K562 (cell line): ENCODE measurements around the gene IP6K2. TPM values are rescaled to one million over a fixed set of nuclear protein-coding genes. Genes with fewer than 3 reads are reported as not detected.

Source experiments
- ARHGAP35 ChIP-seq: fragments of 450-650 bp; IDR thresholded peaks from 2 replicates; pipeline ENCODE4 v1.6.1; 2018; ENCODE audit not compliant: partially characterized antibody
- ARID3A ChIP-seq: IDR thresholded peaks from 2 replicates; pipeline ENCODE4 v1.6.1; 2012; ENCODE audit warnings: low read depth, low read length, improper control_type of control experiment, borderline replicate concordance
- CREB1 ChIP-seq, 2 experiments: sonication (generic) in 1 of 2; formaldehyde crosslinking in 1 of 2; IDR thresholded peaks; 2 replicates each; pipeline versions ENCODE4 v1.6.1 to v1.8.0; 2012 to 2022; ENCODE audit warnings: inconsistent platforms in 1 of 2, mild to moderate bottlenecking in 1 of 2, missing genetic modification reagents in 1 of 2, moderate library complexity in 1 of 2
- CXXC5 ChIP-seq: fragments of 250-450 bp; sonication (Bioruptor Pico); IDR thresholded peaks from 2 replicates; pipeline ENCODE4 v1.8.0; 2022; ENCODE audit warnings: inconsistent platforms, mild to moderate bottlenecking, moderate library complexity
- E2F5 ChIP-seq: sonication (generic); formaldehyde crosslinking; IDR thresholded peaks from 2 replicates; pipeline ENCODE4 v1.8.0; 2022; ENCODE audit warnings: mild to moderate bottlenecking, missing genetic modification reagents
- ESRRB ChIP-seq: fragments of 250-450 bp; sonication (Bioruptor Pico); IDR thresholded peaks from 2 replicates; pipeline ENCODE4 v1.5.0; 2020; ENCODE audit warnings: mild to moderate bottlenecking, moderate library complexity, borderline replicate concordance
- FOS ChIP-seq: IDR thresholded peaks from 3 replicates; pipeline ENCODE4 v1.6.1; 2011; ENCODE audit not compliant: insufficient read length; ENCODE audit errors: extremely low read depth
- HNRNPK ChIP-seq: fragments of 200-400 bp; formaldehyde crosslinking; IDR thresholded peaks from one replicate; pipeline ENCODE4 v1.6.1; 2018; ENCODE audit warnings: mild to moderate bottlenecking, low read depth, low read length; ENCODE audit not compliant: poor library complexity, severe bottlenecking
- ILF3 ChIP-seq: fragments of 450-650 bp; IDR thresholded peaks from 2 replicates; pipeline ENCODE4 v1.6.1; 2018; ENCODE audit warnings: antibody characterized with exemption, mild to moderate bottlenecking, moderate library complexity, borderline replicate concordance
- MCM3 ChIP-seq: fragments of 450-650 bp; IDR thresholded peaks from 2 replicates; pipeline ENCODE4 v1.6.1; 2016
- MED1 ChIP-seq: sonication (generic); formaldehyde crosslinking; IDR thresholded peaks from 2 replicates; pipeline ENCODE4 v1.8.1; 2023; ENCODE audit warnings: missing genetic modification reagents, borderline replicate concordance
- MEF2D ChIP-seq: conservative IDR thresholded peaks from 2 replicates; pipeline ENCODE4 v1.6.1; 2016; ENCODE audit warnings: low read depth, missing genetic modification characterization, missing compliant biosample characterization
- MYNN ChIP-seq, 2 experiments: sonication (generic); formaldehyde crosslinking in 1 of 2; IDR thresholded peaks; 2 replicates each; pipeline versions ENCODE4 v1.5.0 to v1.6.1; 2016 to 2020; ENCODE audit warnings: antibody characterized with exemption in 1 of 2, missing genetic modification reagents in 1 of 2
- PHB ChIP-seq: fragments of 250-450 bp; sonication (Bioruptor Pico); IDR thresholded peaks from 2 replicates; pipeline ENCODE4 v1.5.0; 2021
- PHB2 ChIP-seq: fragments of 450-650 bp; IDR thresholded peaks from 2 replicates; pipeline ENCODE4 v1.6.1; 2017; ENCODE audit warnings: low read depth
- PTRF ChIP-seq: fragments of 450-650 bp; IDR thresholded peaks from 2 replicates; pipeline ENCODE4 v1.6.1; 2016; ENCODE audit warnings: mild to moderate bottlenecking, missing genetic modification characterization, missing compliant biosample characterization
- RBFOX2 ChIP-seq: fragments of 200-400 bp; formaldehyde crosslinking; IDR thresholded peaks from 2 replicates; pipeline ENCODE4 v1.6.1; 2017; ENCODE audit warnings: low read depth, mild to moderate bottlenecking, low read length, moderate library complexity
- RBM25 ChIP-seq: fragments of 200-400 bp; formaldehyde crosslinking; IDR thresholded peaks from 2 replicates; pipeline ENCODE4 v1.6.1; 2018; ENCODE audit warnings: low read length, low read depth, moderate library complexity; ENCODE audit not compliant: severe bottlenecking
- TCF3 ChIP-seq: sonication (generic); formaldehyde crosslinking; IDR thresholded peaks from 2 replicates; pipeline ENCODE4 v1.4.0; 2020; ENCODE audit warnings: mild to moderate bottlenecking, missing genetic modification reagents
- ZFPM2 ChIP-seq: fragments of 250-450 bp; sonication (Bioruptor Pico); IDR thresholded peaks from 2 replicates; pipeline ENCODE4 v1.5.1; 2022; ENCODE audit warnings: mild to moderate bottlenecking
- ZNF175 ChIP-seq: fragments of 200-800 bp; sonication (Bioruptor generic); IDR thresholded peaks from 2 replicates; pipeline ENCODE4 v1.6.1; 2016; ENCODE audit warnings: low read depth, mild to moderate bottlenecking, missing genetic modification characterization, missing compliant biosample characterization
- ZNF347 ChIP-seq: fragments of 450-650 bp; formaldehyde crosslinking; IDR thresholded peaks from 2 replicates; pipeline ENCODE4 v1.4.0; 2020; ENCODE audit warnings: low read depth, mild to moderate bottlenecking, moderate library complexity
- ZNF511 ChIP-seq: sonication (generic); formaldehyde crosslinking; IDR thresholded peaks from 2 replicates; pipeline ENCODE4 v1.8.0; 2022; ENCODE audit warnings: mild to moderate bottlenecking, missing genetic modification reagents
- ZNF76 ChIP-seq: fragments of 250-450 bp; sonication (Bioruptor Pico); IDR thresholded peaks from 2 replicates; pipeline ENCODE4 v1.4.0; 2020; ENCODE audit warnings: mild to moderate bottlenecking, moderate library complexity, borderline replicate concordance
- ZNF785 ChIP-seq: fragments of 250-450 bp; sonication (Bioruptor Pico); IDR thresholded peaks from 2 replicates; pipeline ENCODE4 v1.4.0; 2020; ENCODE audit warnings: mild to moderate bottlenecking
- polyA plus RNA-seq, 8 experiments: library from polyadenylated mRNA; depleted of rRNA in 4 of 8; stranded (reverse) in 5 of 8; unstranded in 3 of 8; fragments of >200 nt; fragmentation: Nextera tagmentation in 2 of 8; fragmentation: Illumina TruSeq in 1 of 8; extraction: Ambion mirVana in 2 of 8; extraction: Trizol in 1 of 8; gene quantifications; 2 replicates each; pipeline versions ENCODE4 v1.2.1 to v1.2.3, GENCODE V29; 2011 to 2014; ENCODE audit warnings: inconsistent platforms in 1 of 8, missing spikeins in 1 of 8
- total RNA-seq, 7 experiments: library from RNA; depleted of rRNA in 6 of 7; stranded (reverse); fragments of >200 nt in 6 of 7; fragmentation: Illumina TruSeq in 2 of 7; extraction: Trizol in 2 of 7; gene quantifications; 2 replicates each; pipeline versions ENCODE4 v1.2.1 to v1.2.3, GENCODE V29; 2011 to 2021; ENCODE audit warnings: low replicate concordance in 1 of 7
- TF ChIP-seq, protein P1 (sequence below): fragments of 450-650 bp; IDR thresholded peaks from 2 replicates; pipeline ENCODE4 v1.6.1; 2016

Gene IP6K2
- total and polyA plus RNA-seq, 9 of the 15 experiments (the other 6 are each of a cell fraction or from before 2014, with no cell fraction given) = 19.6 to 78.1 (median 48.0) TPM

- TF ChIP-seq E2F5 (CRISPR knock-in tag) (no peak), MED1 (CRISPR knock-in tag) (no peak), RBM25 (no peak), FOS (peak; percentile 68), TCF3 (no peak), MYNN (IDR thresholded peaks at IDR 0.05) (no peak), MYNN (CRISPR knock-in tag; IDR thresholded peaks at IDR 0.05) (no peak), ZFPM2 (CRISPR knock-in tag) (no peak), ZNF511 (CRISPR knock-in tag) (no peak), ZNF76 (CRISPR knock-in tag) (no peak), ZNF347 (CRISPR knock-in tag) (no peak), PHB2 (no peak), MCM3 (no peak), ARHGAP35 (no peak), PHB (CRISPR knock-in tag) (no peak), ZNF175 (CRISPR knock-in tag) (no peak), CXXC5 (CRISPR knock-in tag) (peak; percentile 52), HNRNPK (no peak), ARID3A (no peak), ZNF785 (CRISPR knock-in tag) (no peak), MEF2D (tag) (no peak), CREB1 (IDR thresholded peaks at IDR 0.05) (no peak; the same call in 1 of the 2 replicates), CREB1 (CRISPR knock-in tag; IDR thresholded peaks at IDR 0.05) (peak; percentile 52; the same call in 1 of the 2 replicates), ILF3 (no peak), PTRF (tag) (no peak), ESRRB (CRISPR knock-in tag) (no peak), RBFOX2 (peak; percentile 94)
- TF ChIP-seq, protein P1, sequence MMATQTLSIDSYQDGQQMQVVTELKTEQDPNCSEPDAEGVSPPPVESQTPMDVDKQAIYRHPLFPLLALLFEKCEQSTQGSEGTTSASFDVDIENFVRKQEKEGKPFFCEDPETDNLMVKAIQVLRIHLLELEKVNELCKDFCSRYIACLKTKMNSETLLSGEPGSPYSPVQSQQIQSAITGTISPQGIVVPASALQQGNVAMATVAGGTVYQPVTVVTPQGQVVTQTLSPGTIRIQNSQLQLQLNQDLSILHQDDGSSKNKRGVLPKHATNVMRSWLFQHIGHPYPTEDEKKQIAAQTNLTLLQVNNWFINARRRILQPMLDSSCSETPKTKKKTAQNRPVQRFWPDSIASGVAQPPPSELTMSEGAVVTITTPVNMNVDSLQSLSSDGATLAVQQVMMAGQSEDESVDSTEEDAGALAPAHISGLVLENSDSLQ = peak; percentile 78
These were observed at the start of gene IP6K2 (continued) for GRCh38 chr3:48716982-48717746.
